Measurements from ENCODE around the gene RDH12. TPM values are rescaled to one million over a fixed set of nuclear protein-coding genes. Genes with fewer than 3 reads are reported as not detected.

The RDH12 gene
- total RNA-seq = not detected in 2 replicates

DNA sequence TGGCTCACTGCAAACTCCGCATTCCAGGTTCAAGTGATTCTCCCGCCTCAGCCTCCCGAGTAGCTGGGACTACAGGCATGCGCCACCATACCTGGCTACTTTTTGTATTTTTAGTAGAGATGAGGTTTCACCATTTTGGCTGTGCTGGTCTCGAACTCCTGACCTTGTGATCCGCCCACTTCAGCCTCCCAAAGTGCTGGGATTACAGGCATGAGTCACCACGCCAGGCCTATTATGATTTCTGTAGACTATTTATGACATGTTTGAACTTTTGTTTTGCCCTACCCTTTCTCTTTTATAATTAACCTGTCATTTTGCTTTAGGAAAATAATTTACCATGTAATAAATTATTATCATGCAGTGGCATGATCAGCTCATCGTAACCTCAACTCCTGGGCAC, at the start of gene RDH12:
RDH12 (plus strand) TSS at position 395 of the 400 bp plus-strand sequence. CDS start 20,757 bp downstream, outside the sequence.

DNA sequence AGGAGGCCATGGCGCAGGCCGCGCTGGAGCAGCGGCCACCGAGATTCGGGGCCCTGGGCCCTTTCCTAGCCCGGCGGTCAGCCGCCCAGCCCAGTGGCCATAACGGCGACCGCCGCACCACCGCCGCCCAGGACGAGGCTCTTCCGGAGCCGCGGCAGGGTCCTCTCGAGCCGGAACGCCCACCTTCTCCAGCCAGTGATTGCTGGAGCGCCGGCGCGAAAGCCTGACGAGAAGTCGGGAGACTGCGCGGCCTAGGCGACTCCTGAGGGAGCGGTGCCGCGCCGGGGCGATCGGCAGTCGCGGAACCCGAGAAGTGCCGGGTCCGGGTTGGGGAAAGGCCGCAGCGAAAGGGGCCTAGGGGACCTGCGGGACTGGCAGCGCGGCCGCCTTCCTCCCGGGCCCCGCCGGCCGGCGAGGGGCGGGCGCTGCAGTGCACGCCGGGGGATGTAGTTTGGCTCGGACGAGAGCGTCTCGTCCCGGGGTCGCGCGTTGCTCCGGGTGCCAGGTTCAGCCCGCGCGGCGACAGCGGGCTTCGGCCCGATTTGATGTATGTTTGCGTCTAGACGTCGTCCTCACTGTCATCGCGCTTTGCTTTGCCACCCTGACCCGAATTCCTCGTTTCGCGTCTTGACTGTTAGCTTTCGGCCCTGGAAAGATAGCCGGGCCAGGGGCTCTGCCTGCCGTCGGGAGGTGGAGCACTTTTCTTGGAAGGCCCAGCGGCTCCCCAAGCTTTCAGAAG, 27.0 kb upstream of the RDH12 start, which contains the start of gene VTI1B:
VTI1B (minus strand) TSS at position 153 of the 739 bp plus-strand sequence; CDS start at position 10, 143 bp downstream.

DNA sequence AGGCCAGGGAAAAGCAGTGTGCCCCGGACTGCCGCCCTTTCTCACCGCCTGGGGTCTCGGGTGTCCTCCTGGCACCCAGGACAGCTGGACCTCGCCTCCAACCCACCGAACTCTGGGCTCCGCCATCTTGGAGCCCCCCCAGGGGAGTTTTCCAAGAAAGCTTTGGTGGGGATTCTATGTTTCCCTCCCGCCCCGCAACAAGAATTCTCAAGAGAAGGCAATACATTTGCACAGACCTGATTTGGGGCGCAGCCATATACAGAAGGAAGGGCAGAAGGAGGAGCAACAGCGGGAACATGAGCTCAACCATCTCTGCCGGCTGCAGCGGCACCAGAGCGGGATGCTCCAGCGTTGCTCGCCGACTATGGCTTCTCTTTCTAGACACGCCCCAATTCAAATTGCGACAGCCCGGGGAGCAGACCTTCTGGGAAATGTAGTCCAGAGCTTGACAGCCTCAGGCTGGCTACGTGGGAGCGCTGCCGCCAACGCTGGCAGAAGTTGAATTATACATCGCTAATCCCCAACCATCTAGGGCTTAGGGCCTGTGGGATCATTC, 6.2 kb upstream of the RDH12 start, which contains the start of gene RDH11:
RDH11 (minus strand) TSS at position 371 of the 556 bp plus-strand sequence; CDS start at position 310, 61 bp downstream.

Other genes starting within 250 kb of the RDH12 start
- 0.94 and 0.97 TPM in 2 replicates for gene TMEM229B, start 213.2 kb upstream of the RDH12 start, total RNA-seq
- 0.16 and 0.31 TPM in 2 replicates for gene PLEKHH1, start 168.6 kb upstream of the RDH12 start, total RNA-seq
- gene PIGH, start 101.6 kb upstream of the RDH12 start, total RNA-seq = 7.8 and 10.1 TPM in 2 replicates
- 15.7 and 21.6 TPM in 2 replicates for gene ARG2, start 82.0 kb upstream of the RDH12 start, total RNA-seq
- 37.6 and 67.3 TPM in 2 replicates for gene VTI1B, start 27.3 kb upstream of the RDH12 start, total RNA-seq
- 63.0 and 92.8 TPM in 2 replicates for gene RDH11, start 6.1 kb upstream of the RDH12 start, total RNA-seq
- gene ZFYVE26, start 114.7 kb downstream of the RDH12 start, total RNA-seq = 9.7 and 28.9 TPM in 2 replicates
- 8.7 and 23.2 TPM in 2 replicates for gene RAD51B, start 117.9 kb downstream of the RDH12 start, total RNA-seq